Mucosa of rectum (tissue), 2 donors: ENCODE results near the gene NOX5.

ENCODE experiments used
- H3K27ac ChIP-seq, 2 donors: one replicate each; pipeline ENCODE4 v1.7.0; 2013; ENCODE audit warnings: inconsistent platforms in 2 of 2, low read depth in 2 of 2, low read length in 2 of 2
- H3K27me3 ChIP-seq, 2 donors: one replicate each; pipeline ENCODE4 v1.7.0; 2013; ENCODE audit warnings: low read length in 2 of 2; ENCODE audit not compliant: control insufficient read depth in 2 of 2, insufficient read depth in 2 of 2
- H3K36me3 ChIP-seq, 2 donors: one replicate each; pipeline ENCODE4 v1.7.0; 2013; ENCODE audit warnings: low read length in 2 of 2; ENCODE audit not compliant: control insufficient read depth in 2 of 2, insufficient read depth in 2 of 2
- H3K4me1 ChIP-seq, 2 donors: one replicate each; pipeline ENCODE4 v1.7.0; 2013; ENCODE audit warnings: low read length in 2 of 2, mild to moderate bottlenecking in 1 of 2; ENCODE audit not compliant: control insufficient read depth in 2 of 2, insufficient read depth in 2 of 2
- H3K4me3 ChIP-seq, 2 donors: one replicate each; pipeline ENCODE4 v1.7.0; 2013; ENCODE audit warnings: low read length in 2 of 2
- H3K9ac ChIP-seq, 2 donors: one replicate each; pipeline ENCODE4 v1.7.0; 2013; ENCODE audit warnings: low read length in 2 of 2, low read depth in 1 of 2, mild to moderate bottlenecking in 1 of 2
- H3K9me3 ChIP-seq, 2 donors: one replicate each; pipeline ENCODE4 v1.7.0; 2013; ENCODE audit warnings: low read length in 2 of 2; ENCODE audit not compliant: control insufficient read depth in 2 of 2
- donor health status: healthy.
- donor health status: Normal muscosa, but diverticular disease.

NOX5 gene

DNA sequence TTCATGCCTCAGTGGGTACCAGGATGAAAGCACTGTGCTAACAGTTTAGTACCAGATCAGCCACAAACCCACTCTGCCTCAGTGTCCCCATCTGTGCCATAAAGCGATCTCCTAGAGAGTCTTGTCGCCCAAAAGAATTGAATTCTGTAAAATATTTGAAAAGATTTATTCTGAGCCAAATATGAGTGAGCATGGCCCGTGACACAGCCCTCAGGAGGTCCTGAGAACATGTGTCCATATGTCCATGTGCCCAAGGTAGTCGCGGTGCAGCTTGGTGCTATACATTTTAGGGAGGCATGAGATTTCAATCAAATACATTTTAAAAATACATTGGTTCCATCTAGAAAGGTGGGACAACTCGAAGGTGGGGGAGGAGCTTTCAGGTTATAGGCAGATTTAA, 15.4 kb upstream of the NOX5 start:
- Histone ChIP-seq H3K9ac (no peak overlapping the region), H3K9me3 (no peaks in the 10 kb centered on the region), H3K4me3 (no peak overlapping the region), H3K27ac (no peak overlapping the region), H3K4me1 (no peaks in the 10 kb centered on the region), H3K27me3 (peaks cover 0 to 3% of the 10 kb centered on the region in 2 donors), H3K36me3 (no peaks in the 10 kb centered on the region)

GRCh38 chr15:69000091-69000490, 14.4 kb upstream of the NOX5 start:
- Histone ChIP-seq H3K27me3 (peaks cover 0 to 3% of the 10 kb centered on the region in 2 donors), H3K9me3 (no peaks in the 10 kb centered on the region), H3K27ac (no peak overlapping the region), H3K4me3 (no peak overlapping the region), H3K4me1 (no peaks in the 10 kb centered on the region), H3K36me3 (no peaks in the 10 kb centered on the region), H3K9ac (no peak overlapping the region)

GRCh38 chr15:69000725-69001503, 13.6 kb upstream of the NOX5 start:
- Histone ChIP-seq H3K9ac (no peak overlapping the region), H3K36me3 (no peaks in the 10 kb centered on the region), H3K4me1 (no peaks in the 10 kb centered on the region), H3K27ac (no peak overlapping the region), H3K9me3 (no peaks in the 10 kb centered on the region), H3K27me3 (peaks cover 0 to 3% of the 10 kb centered on the region in 2 donors), H3K4me3 (no peak overlapping the region)

DNA sequence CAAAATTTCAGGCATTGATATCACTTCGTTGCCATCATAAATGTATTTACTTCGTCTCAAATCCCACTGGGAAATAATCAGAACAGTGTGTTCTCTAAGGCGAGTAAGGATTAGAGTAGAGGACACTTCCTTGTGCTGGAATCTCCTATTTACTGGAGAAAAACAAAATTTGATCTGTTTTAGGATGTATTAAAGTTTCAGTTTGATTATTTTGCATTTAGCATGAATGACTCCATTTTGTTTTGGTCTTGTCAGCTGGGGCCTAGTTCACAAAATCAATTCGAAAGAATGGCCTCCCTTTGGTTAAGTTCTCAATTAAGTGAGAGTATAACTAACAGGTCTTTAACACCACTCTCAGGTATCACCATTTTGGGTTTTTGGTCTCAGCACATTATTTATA, 11.7 kb upstream of the NOX5 start:
- no peaks in the 10 kb centered on the region for H3K36me3 ChIP-seq
- H3K27me3 ChIP-seq, result peaks cover 0 to 3% of the 10 kb centered on the region in 2 donors
- H3K4me1 ChIP-seq, result no peaks in the 10 kb centered on the region
- H3K4me3 ChIP-seq, result no peak overlapping the region
- no peak overlapping the region for H3K9ac ChIP-seq
- H3K27ac ChIP-seq, result no peak overlapping the region
- H3K9me3 ChIP-seq, result peaks cover 3% of the 10 kb centered on the region in 2 donors

DNA sequence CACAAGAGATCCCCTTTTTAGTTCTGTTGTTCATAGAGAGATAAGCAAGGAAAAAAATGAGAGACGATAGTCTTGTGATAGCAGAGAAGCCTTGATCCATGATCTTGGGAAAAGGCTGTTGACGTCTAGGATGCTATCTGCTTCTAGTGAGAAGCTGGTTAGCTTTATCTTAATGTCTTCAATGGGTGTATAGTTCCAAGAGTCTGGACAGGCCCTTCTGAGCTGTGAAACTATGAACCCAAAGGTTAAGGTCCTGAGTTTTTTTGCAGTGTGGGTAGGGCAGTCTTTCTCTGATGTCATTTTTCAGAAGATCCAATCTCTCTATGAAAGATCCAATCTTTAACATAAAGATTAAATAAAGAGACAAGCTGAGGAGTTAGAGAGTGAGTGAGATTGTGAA, 10.5 kb upstream of the NOX5 start:
- no peaks in the 10 kb centered on the region for H3K4me1 ChIP-seq
- no peak overlapping the region for H3K27ac ChIP-seq
- H3K9me3 ChIP-seq, result peaks cover 3% of the 10 kb centered on the region in 2 donors
- no peak overlapping the region for H3K9ac ChIP-seq
- H3K27me3 ChIP-seq, result peaks cover 0 to 3% of the 10 kb centered on the region in 2 donors
- H3K36me3 ChIP-seq, result no peaks in the 10 kb centered on the region
- H3K4me3 ChIP-seq, result no peak overlapping the region

DNA sequence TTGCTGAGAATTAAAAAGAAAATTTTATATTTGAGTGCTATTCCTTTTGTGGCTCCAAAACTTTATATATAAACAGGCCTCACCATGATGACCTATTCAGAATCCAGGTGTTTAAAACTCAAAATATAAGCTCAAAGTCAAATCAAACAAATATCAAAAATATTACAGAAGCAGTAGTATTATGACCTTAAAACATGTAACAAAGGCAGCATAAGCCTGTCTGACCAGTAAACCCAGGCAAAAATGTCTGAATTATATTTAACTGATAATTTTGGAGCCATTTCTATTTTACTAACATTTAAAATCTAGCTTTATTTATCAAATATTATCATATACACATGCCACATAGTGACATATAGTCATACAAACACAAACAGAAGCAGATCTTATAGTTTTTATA, 6.4 kb upstream of the NOX5 start:
- H3K9me3 ChIP-seq, result peaks cover 3 to 5% of the 10 kb centered on the region in 2 donors
- no peak overlapping the region for H3K27ac ChIP-seq
- H3K4me3 ChIP-seq, result no peak overlapping the region
- H3K27me3 ChIP-seq, result no peaks in the 10 kb centered on the region
- peaks cover 0 to 2% of the 10 kb centered on the region in 2 donors for H3K4me1 ChIP-seq
- H3K36me3 ChIP-seq, result no peaks in the 10 kb centered on the region
- no peak overlapping the region for H3K9ac ChIP-seq

DNA sequence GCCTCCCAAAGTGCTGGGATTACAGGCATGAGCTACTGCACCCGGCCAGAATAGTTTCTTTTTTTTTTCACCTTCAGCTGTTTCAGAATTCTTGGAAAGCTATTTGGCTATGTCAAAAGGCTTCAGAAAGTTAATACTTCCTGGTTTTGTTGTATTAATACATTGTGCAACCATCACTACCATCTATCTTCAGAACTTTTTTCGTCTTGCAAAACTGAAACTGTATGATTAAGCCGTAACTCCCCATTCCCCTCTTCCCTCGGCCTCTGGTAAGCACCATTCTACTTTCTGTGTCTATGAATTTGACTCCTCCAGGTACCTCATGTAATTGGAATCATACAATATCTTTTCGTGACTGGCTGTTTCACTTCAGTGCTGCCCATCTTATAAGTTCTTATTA, 5.2 kb upstream of the NOX5 start:
- peaks cover 0 to 2% of the 10 kb centered on the region in 2 donors for H3K4me1 ChIP-seq
- H3K4me3 ChIP-seq, result no peak overlapping the region
- no peak overlapping the region for H3K27ac ChIP-seq
- H3K27me3 ChIP-seq, result no peaks in the 10 kb centered on the region
- H3K9ac ChIP-seq, result no peak overlapping the region
- H3K9me3 ChIP-seq, result peaks cover 3 to 5% of the 10 kb centered on the region in 2 donors
- no peaks in the 10 kb centered on the region for H3K36me3 ChIP-seq

GRCh38 chr15:69011641-69012040, 2.9 kb upstream of the NOX5 start:
- Histone ChIP-seq H3K27ac (no peak overlapping the region), H3K27me3 (no peaks in the 10 kb centered on the region), H3K4me3 (no peak overlapping the region), H3K9ac (no peak overlapping the region), H3K9me3 (peaks cover 3 to 5% of the 10 kb centered on the region in 2 donors), H3K4me1 (peaks cover 0 to 2% of the 10 kb centered on the region in 2 donors), H3K36me3 (no peaks in the 10 kb centered on the region)

DNA sequence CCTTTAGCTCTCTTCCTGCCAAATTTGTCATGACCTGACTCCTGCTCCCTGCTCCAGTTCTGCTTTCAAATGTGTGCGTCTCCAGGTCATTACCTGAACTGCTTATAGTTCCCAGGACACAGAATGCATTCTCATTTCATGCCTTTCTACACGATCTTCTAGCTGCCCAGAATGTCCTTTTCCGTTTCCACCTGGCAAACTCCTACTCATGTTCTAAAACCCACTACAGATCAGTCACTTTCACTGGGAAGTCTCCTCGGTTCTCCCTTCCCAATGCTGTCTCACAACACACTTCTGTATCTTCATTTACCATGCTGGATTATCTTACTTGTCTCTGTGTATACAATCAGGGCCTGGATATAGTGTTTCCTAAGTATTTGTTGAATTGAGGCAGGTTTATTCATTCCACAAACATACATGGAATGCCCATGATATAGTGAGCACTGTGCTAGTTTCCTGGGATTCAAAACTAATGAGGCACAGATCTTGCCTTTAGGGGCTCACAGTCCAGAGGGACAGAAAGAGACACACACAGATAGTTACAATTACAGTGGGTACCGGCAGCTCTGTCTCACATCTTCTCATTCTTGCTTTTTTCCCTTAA, 1.6 kb upstream of the NOX5 start:
- H3K4me1 ChIP-seq, result peaks cover 0 to 2% of the 10 kb centered on the region in 2 donors
- H3K27me3 ChIP-seq, result no peaks in the 10 kb centered on the region
- H3K4me3 ChIP-seq, result no peak overlapping the region
- peaks cover 0 to 2% of the 10 kb centered on the region in 2 donors for H3K9me3 ChIP-seq
- H3K9ac ChIP-seq, result no peak overlapping the region
- no peak overlapping the region for H3K27ac ChIP-seq
- no peaks in the 10 kb centered on the region for H3K36me3 ChIP-seq

GRCh38 chr15:69013726-69014406, 629 bp upstream of the NOX5 start:
- H3K4me1 ChIP-seq, result peaks cover 0 to 2% of the 10 kb centered on the region in 2 donors
- no peak overlapping the region for H3K4me3 ChIP-seq
- peaks cover 0 to 2% of the 10 kb centered on the region in 2 donors for H3K9me3 ChIP-seq
- no peak overlapping the region for H3K9ac ChIP-seq
- H3K36me3 ChIP-seq, result no peaks in the 10 kb centered on the region
- H3K27me3 ChIP-seq, result no peaks in the 10 kb centered on the region
- no peak overlapping the region for H3K27ac ChIP-seq
